HepG2 (cell line): Measurements from ENCODE around the gene PLIN1. TPM values are rescaled to one million over a fixed set of nuclear protein-coding genes. Genes with fewer than 3 reads are reported as not detected.

Experiments used
- ATAC-seq: fragments of 200-7000 bp; cut with Tn5 transposase; 3 replicates; pipeline ENCODE4 v1.9.1; 2020; ENCODE audit warnings: mild to moderate bottlenecking, moderate library complexity
- BruUV-seq: library from RNA; stranded (reverse); fragments of 400-500 nt; replicated peaks from 2 replicates; lab custom pipeline; 2021; lab: Mats Ljungman, UMichigan
- CTCF ChIA-PET: fragments of 300-600 bp; formaldehyde crosslinking; extraction: SDS; loops from one replicate; lab custom pipeline; 2021; ENCODE audit warnings: low total read pairs, inconsistent platforms, low intra/inter-chr PET ratio; lab: Yijun Ruan, JAX
- POLR2A ChIA-PET: fragments of 350-600 bp; sonication (Branson Sonifier 250); formaldehyde crosslinking; loops from one replicate; lab custom pipeline; 2020; ENCODE audit warnings: antibody characterized with exemption, inconsistent platforms; lab: Yijun Ruan, JAX
- DNase-seq: peaks from one replicate; pipeline ENCODE4 v3.0.0-alpha.2; 2015; ENCODE audit warnings: low spot score
- FAIRE-seq: peaks from 3 replicates; lab custom pipeline; 2011; peaks lifted over from hg19 to GRCh38; lab: Jason Lieb, UNC
- H2AFZ ChIP-seq: one replicate; pipeline ENCODE4 v1.6.1; 2011; ENCODE audit warnings: low read length, inconsistent platforms
- H3K27ac ChIP-seq: fragments of 300-600 bp; 3 replicates; pipeline ENCODE4 v1.8.0; 2011; ENCODE audit warnings: mixed run types, mild to moderate bottlenecking, mixed read lengths, low read length, inconsistent platforms; ENCODE audit not compliant: insufficient read depth; ENCODE audit errors: extremely low read length
- H3K27me3 ChIP-seq, 2 experiments: fragments of 200-600 bp in 1 of 2; 2 replicates in 1 of 2; 3 replicates in 1 of 2; pipeline versions ENCODE4 v1.6.0 to v1.8.0; 2011; ENCODE audit warnings: low read length in 2 of 2, mild to moderate bottlenecking in 2 of 2, moderate library complexity in 2 of 2, inconsistent platforms in 1 of 2; ENCODE audit not compliant: insufficient read depth in 2 of 2, control insufficient read depth in 1 of 2
- H3K36me3 ChIP-seq, 2 experiments: fragments of 200-600 bp in 1 of 2; replicated peaks in 1 of 2; 2 replicates in 1 of 2; 3 replicates in 1 of 2; pipeline versions ENCODE4 v1.5.1 to v1.8.0; 2011; ENCODE audit warnings: low read length in 2 of 2, inconsistent platforms in 1 of 2; ENCODE audit not compliant: insufficient read depth in 2 of 2, control insufficient read depth in 1 of 2
- H3K4me1 ChIP-seq: 2 replicates; pipeline ENCODE4 v1.5.1; 2012; ENCODE audit warnings: low read length, inconsistent platforms; ENCODE audit not compliant: insufficient read depth
- H3K4me2 ChIP-seq: 2 replicates; pipeline ENCODE4 v1.6.0; 2011; ENCODE audit warnings: low read depth, low read length, inconsistent platforms
- H3K4me3 ChIP-seq, 3 experiments: fragments of 200-600 bp in 1 of 3; sonication (generic), shearing (Covaris generic) in 1 of 3; replicated peaks in 1 of 3; 2 replicates each; pipeline ENCODE4 v1.5.1; 2011 to 2016; ENCODE audit warnings: low read length in 3 of 3, inconsistent platforms in 2 of 3, low read depth in 2 of 3, mild to moderate bottlenecking in 2 of 3, control low read depth in 1 of 3, mixed read lengths in 1 of 3; ENCODE audit not compliant: insufficient read depth in 1 of 3
- H3K79me2 ChIP-seq: one replicate; pipeline ENCODE4 v1.6.1; 2011; ENCODE audit warnings: low read length, inconsistent platforms; ENCODE audit not compliant: insufficient read depth
- H3K9ac ChIP-seq: 2 replicates; pipeline ENCODE4 v1.6.0; 2011; ENCODE audit warnings: mild to moderate bottlenecking, low read depth, low read length, inconsistent platforms; ENCODE audit not compliant: insufficient read depth
- H3K9me3 ChIP-seq: 2 replicates; pipeline ENCODE4 v1.5.1; 2012; ENCODE audit warnings: mild to moderate bottlenecking, low read length
- H4K20me1 ChIP-seq: 2 replicates; pipeline ENCODE4 v1.6.0; 2011; ENCODE audit warnings: inconsistent platforms, mild to moderate bottlenecking, low read length, moderate library complexity; ENCODE audit not compliant: insufficient read depth
- CEBPB ChIP-seq: IDR thresholded peaks from 2 replicates; pipeline ENCODE4 v1.6.1; 2011; ENCODE audit warnings: low read depth, low read length, improper control_type of control experiment, borderline replicate concordance
- MLXIP ChIP-seq: sonication (generic); formaldehyde crosslinking; IDR thresholded peaks from 2 replicates; pipeline ENCODE4 v1.9.0; 2021; ENCODE audit warnings: missing genetic modification reagents, borderline replicate concordance
- NFKBIZ ChIP-seq: IDR thresholded peaks from 2 replicates; pipeline ENCODE4 v1.6.1; 2018; ENCODE audit warnings: missing genetic modification reagents, missing compliant biosample characterization
- PHF5A ChIP-seq: IDR thresholded peaks from one replicate; pipeline ENCODE4 v1.6.1; 2018; ENCODE audit warnings: low read depth, missing genetic modification reagents; ENCODE audit not compliant: unreplicated experiment
- RFX3 ChIP-seq: IDR thresholded peaks from 2 replicates; pipeline ENCODE4 v1.6.1; 2016; ENCODE audit warnings: missing biosample characterization, missing genetic modification reagents
- SOX5 ChIP-seq: IDR thresholded peaks from 2 replicates; pipeline ENCODE4 v1.6.1; 2016; ENCODE audit warnings: borderline replicate concordance
- SSRP1 ChIP-seq: IDR thresholded peaks from 2 replicates; pipeline ENCODE4 v1.6.1; 2016; ENCODE audit warnings: control low read depth
- TOPORS ChIP-seq: sonication (generic); formaldehyde crosslinking; IDR thresholded peaks from 2 replicates; pipeline ENCODE4 v1.8.0; 2023; ENCODE audit warnings: mild to moderate bottlenecking, missing genetic modification reagents
- ZBTB37 ChIP-seq: sonication (generic); formaldehyde crosslinking; IDR thresholded peaks from 2 replicates; pipeline ENCODE4 v1.4.0; 2020; ENCODE audit warnings: mild to moderate bottlenecking, missing genetic modification reagents
- ZNF253 ChIP-seq: sonication (generic); formaldehyde crosslinking; IDR thresholded peaks from 2 replicates; pipeline ENCODE4 v1.8.0; 2022; ENCODE audit warnings: mild to moderate bottlenecking, missing genetic modification reagents, borderline replicate concordance
- ZNF382 ChIP-seq: sonication (generic); formaldehyde crosslinking; IDR thresholded peaks from 2 replicates; pipeline ENCODE4 v1.5.0; 2020; ENCODE audit warnings: missing genetic modification reagents, mild to moderate bottlenecking, borderline replicate concordance
- ZNF784 ChIP-seq: sonication (generic); formaldehyde crosslinking; IDR thresholded peaks from 2 replicates; pipeline ENCODE4 v1.5.1; 2020; ENCODE audit warnings: missing genetic modification reagents, mild to moderate bottlenecking, borderline replicate concordance
- ZNF841 ChIP-seq: sonication (generic); formaldehyde crosslinking; IDR thresholded peaks from 2 replicates; pipeline ENCODE4 v1.8.1; 2023; ENCODE audit warnings: missing genetic modification reagents, borderline replicate concordance
- ZNF850 ChIP-seq: sonication (generic); formaldehyde crosslinking; conservative IDR thresholded peaks from 2 replicates; pipeline ENCODE4 v1.9.0; 2021; ENCODE audit warnings: mild to moderate bottlenecking, missing genetic modification reagents
- WGBS: methylation state at CpG from one replicate; pipeline ENCODE4 v1.1.6; 2017; ENCODE audit warnings: low lambda C conversion rate; 5-methylcytosine and 5-hydroxymethylcytosine counted together
- in situ Hi-C: cut with HindIII; loops from 2 replicates; pipeline ENCODE4 v1.10.0; 2017; ENCODE audit warnings: low pct_unique_long_range_greater_than_20kb; ENCODE audit not compliant: extremely low pct_ligation_motif_present
- intact Hi-C: fragments of 100-400 bp; cut with micrococcal nuclease; formaldehyde crosslinking; loops from one replicate; pipeline ENCODE4 v1.10.0; 2022; ENCODE audit not compliant: unreplicated experiment
- polyA plus RNA-seq, 8 experiments: library from polyadenylated mRNA; depleted of rRNA in 3 of 8; stranded (reverse) in 7 of 8; unstranded in 1 of 8; fragments of >200 nt; fragmentation: Illumina TruSeq in 4 of 8; extraction: Trizol in 4 of 8; gene quantifications; 2 replicates each; pipeline versions ENCODE4 v1.2.1 to v1.2.3, GENCODE V29; 2011 to 2016; ENCODE audit warnings: low read depth in 4 of 8, missing spikeins in 1 of 8, mixed read lengths in 1 of 8; ENCODE audit not compliant: insufficient read depth in 1 of 8
- total RNA-seq, 5 experiments: library from RNA; depleted of rRNA; stranded (reverse); fragments of >200 nt; fragmentation: Illumina TruSeq; extraction: Trizol; gene quantifications; 2 replicates each; pipeline ENCODE4 v1.2.3, GENCODE V29; 2016; ENCODE audit warnings: low read depth in 1 of 5

The PLIN1 gene
- total and polyA plus RNA-seq, 2 of the 13 experiments (the other 11 are each of a cell fraction or from before 2014, with no cell fraction given) = 0.74 to 1.2 TPM

- no peaks in the 10 kb centered on the region for H4K20me1 ChIP-seq
- 100% methylated on average over 1 of the region's 1 CpG for WGBS
- ATAC-seq = no peak
- no peak for DNase-seq
- TF ChIP-seq SSRP1 (CRISPR knock-in tag) (no peak), ZNF253 (CRISPR knock-in tag) (no peak)
- H3K27ac ChIP-seq = no peak overlapping the region
- no peak overlapping the region for H3K9ac ChIP-seq
- H2AFZ ChIP-seq = no peak overlapping the region
- H3K79me2 ChIP-seq = no peaks in the 10 kb centered on the region
- FAIRE-seq = no peak
- H3K4me1 ChIP-seq = peaks cover 66% of the 10 kb centered on the region
- in situ Hi-C loops (no loop called here), intact Hi-C loops (loop anchor here (10.0 kb wide), 1 partner anchor 183 kb away; the partner anchor contains the start of gene RHCG)
- H3K9me3 ChIP-seq = no peaks in the 10 kb centered on the region
- no peaks in the 10 kb centered on the region for H3K36me3 ChIP-seq
- ChIA-PET POLR2A (no interaction called here), CTCF (no interaction called here)
- H3K4me2 ChIP-seq = no peak overlapping the region
- H3K27me3 ChIP-seq = no peaks in the 10 kb centered on the region
- no peak overlapping the region for H3K4me3 ChIP-seq
- no TSS peak for BruUV-seq
Measured at GRCh38 chr15:89677381-89677780, 1.8 kb downstream of the PLIN1 start.

- Histone ChIP-seq H3K27me3 (no peaks in the 10 kb centered on the region), H3K79me2 (no peaks in the 10 kb centered on the region), H3K27ac (no peak overlapping the region), H2AFZ (no peak overlapping the region), H3K4me3 (no peak overlapping the region), H3K36me3 (no peaks in the 10 kb centered on the region), H3K4me1 (peaks cover 51% of the 10 kb centered on the region), H3K9me3 (no peaks in the 10 kb centered on the region), H4K20me1 (no peaks in the 10 kb centered on the region), H3K9ac (no peak overlapping the region), H3K4me2 (no peak overlapping the region)
- ATAC-seq (no peak), FAIRE-seq (no peak), DNase-seq (no peak)
- WGBS = 82% methylated on average over 6 of the region's 6 CpGs
- POLR2A ChIA-PET = no interaction called here
- CTCF ChIA-PET = interaction anchor here (2.5 kb wide), 1 partner anchor 28 kb away, joined by 28 read pairs; no protein-coding TSS in a partner anchor
- no TSS peak for BruUV-seq
- in situ Hi-C loops (no loop called here), intact Hi-C loops (loop anchor here (10.0 kb wide), 1 partner anchor 181 kb away; the partner anchor contains the start of gene RHCG)
- TF ChIP-seq TOPORS (CRISPR knock-in tag) (no peak), PHF5A (no peak), ZNF850 (CRISPR knock-in tag) (no peak), ZNF841 (CRISPR knock-in tag) (no peak), CEBPB (no peak), SOX5 (CRISPR knock-in tag) (no peak), ZNF784 (CRISPR knock-in tag) (no peak), NFKBIZ (CRISPR knock-in tag) (no peak), MLXIP (CRISPR knock-in tag) (no peak), RFX3 (CRISPR knock-in tag) (no peak), ZNF382 (CRISPR knock-in tag) (no peak), ZBTB37 (no peak)
Measured at GRCh38 chr15:89675606-89676005, 3.6 kb downstream of the PLIN1 start.
